ENCODE data around the gene PPM1M. TPM values are rescaled to one million over a fixed set of nuclear protein-coding genes. Genes with fewer than 3 reads are reported as not detected.

PPM1M gene
- total and polyA plus RNA-seq, 2 donors (not counting 1 experiment from before 2014, with no cell fraction given) = 19.7 to 37.8 TPM

- Histone ChIP-seq H3K9ac (ENCODE audit: insufficient read depth, low read length) (peak overlapping the region; percentile 79), H2AFZ (ENCODE audit: low read length) (no peak overlapping the region), H4K20me1 (ENCODE audit: control insufficient read depth, extremely low read depth, insufficient read depth, low read length) (no peaks in the 10 kb centered on the region), H3K27me3 (ENCODE audit: control insufficient read depth, insufficient read depth, low read length) (no peaks in the 10 kb centered on the region), H3K4me2 (ENCODE audit: extremely low read depth, insufficient read depth, low read length) (peak overlapping the region; percentile 99), H3K9me3 (ENCODE audit: control insufficient read depth, insufficient read depth, low read depth, low read length) (no peaks in the 10 kb centered on the region), H3K79me2 (ENCODE audit: control insufficient read depth, insufficient read depth, low read length) (peaks cover 15% of the 10 kb centered on the region), H3K4me3 (replicated peaks in 1 of 4; ENCODE audit: control extremely low read depth in 1 of 4, insufficient read depth in 1 of 4, low read depth in 3 of 4, low read length in 4 of 4) (peak overlapping the region; percentile 73 to 94 (median 86)), H3K36me3 (ENCODE audit: control insufficient read depth, insufficient read depth, low read length) (peaks cover 12% of the 10 kb centered on the region), H3K27ac (ENCODE audit: insufficient read depth, low read length) (peak overlapping the region; percentile 65), H3K4me1 (ENCODE audit: control insufficient read depth, extremely low read depth, insufficient read depth, low read length) (peaks cover 28% of the 10 kb centered on the region)
- TF ChIP-seq CTCF (conservative IDR thresholded peaks at IDR 0.05 in 1 of 2, IDR thresholded peaks at IDR 0.05 in 1 of 2; ENCODE audit: low read depth in 1 of 2, low read length in 2 of 2) = no peak
- no peak for TF ChIP-seq EZH2 (IDR thresholded peaks at IDR 0.05; ENCODE audit: low read length, missing control alignments)
- no peak for DNase-seq (ENCODE audit: low read depth in 2 of 2)
Measured at GRCh38 chr3:52198643-52199608, 46.6 kb upstream of the PPM1M start.

- DNase-seq (ENCODE audit: low read depth in 2 of 2) = no peak
- Histone ChIP-seq H4K20me1 (ENCODE audit: control insufficient read depth, extremely low read depth, insufficient read depth, low read length) (no peaks in the 10 kb centered on the region), H3K27me3 (ENCODE audit: control insufficient read depth, insufficient read depth, low read length) (no peaks in the 10 kb centered on the region), H3K9me3 (ENCODE audit: control insufficient read depth, insufficient read depth, low read depth, low read length) (no peaks in the 10 kb centered on the region), H3K4me3 (replicated peaks in 1 of 4; ENCODE audit: control extremely low read depth in 1 of 4, insufficient read depth in 1 of 4, low read depth in 3 of 4, low read length in 4 of 4) (no peak overlapping the region), H3K36me3 (ENCODE audit: control insufficient read depth, insufficient read depth, low read length) (peaks cover 23% of the 10 kb centered on the region), H3K27ac (ENCODE audit: insufficient read depth, low read length) (peak overlapping the region; percentile 14), H3K4me2 (ENCODE audit: extremely low read depth, insufficient read depth, low read length) (no peak overlapping the region), H3K9ac (ENCODE audit: insufficient read depth, low read length) (no peak overlapping the region), H2AFZ (ENCODE audit: low read length) (no peak overlapping the region), H3K4me1 (ENCODE audit: control insufficient read depth, extremely low read depth, insufficient read depth, low read length) (peaks cover 22% of the 10 kb centered on the region), H3K79me2 (ENCODE audit: control insufficient read depth, insufficient read depth, low read length) (peaks cover 15% of the 10 kb centered on the region)
- TF ChIP-seq CTCF (conservative IDR thresholded peaks at IDR 0.05 in 1 of 2, IDR thresholded peaks at IDR 0.05 in 1 of 2; ENCODE audit: low read depth in 1 of 2, low read length in 2 of 2) (no peak), EZH2 (IDR thresholded peaks at IDR 0.05; ENCODE audit: low read length, missing control alignments) (no peak)
Measured at GRCh38 chr3:52200981-52201679, 44.4 kb upstream of the PPM1M start.

- no peak overlapping the region for H3K4me3 ChIP-seq (replicated peaks in 1 of 4; ENCODE audit: control extremely low read depth in 1 of 4, insufficient read depth in 1 of 4, low read depth in 3 of 4, low read length in 4 of 4)
- H4K20me1 ChIP-seq (ENCODE audit: control insufficient read depth, extremely low read depth, insufficient read depth, low read length) = no peaks in the 10 kb centered on the region
- H3K4me2 ChIP-seq (ENCODE audit: extremely low read depth, insufficient read depth, low read length) = no peak overlapping the region
- no peaks in the 10 kb centered on the region for H3K27me3 ChIP-seq (ENCODE audit: control insufficient read depth, insufficient read depth, low read length)
- DNase-seq (ENCODE audit: low read depth in 2 of 2) = no peak
- no peak for TF ChIP-seq CTCF (conservative IDR thresholded peaks at IDR 0.05 in 1 of 2, IDR thresholded peaks at IDR 0.05 in 1 of 2; ENCODE audit: low read depth in 1 of 2, low read length in 2 of 2)
- no peak overlapping the region for H3K9ac ChIP-seq (ENCODE audit: insufficient read depth, low read length)
- peaks cover 12% of the 10 kb centered on the region for H3K4me1 ChIP-seq (ENCODE audit: control insufficient read depth, extremely low read depth, insufficient read depth, low read length)
- H3K9me3 ChIP-seq (ENCODE audit: control insufficient read depth, insufficient read depth, low read depth, low read length) = no peaks in the 10 kb centered on the region
- no peak overlapping the region for H3K27ac ChIP-seq (ENCODE audit: insufficient read depth, low read length)
- peaks cover 26% of the 10 kb centered on the region for H3K36me3 ChIP-seq (ENCODE audit: control insufficient read depth, insufficient read depth, low read length)
- H2AFZ ChIP-seq (ENCODE audit: low read length) = no peak overlapping the region
- peaks cover 15% of the 10 kb centered on the region for H3K79me2 ChIP-seq (ENCODE audit: control insufficient read depth, insufficient read depth, low read length)
Measured at GRCh38 chr3:52202384-52203077, 43.0 kb upstream of the PPM1M start.
